AG10803 (cell line): ENCODE results near the gene ACP4.

Experiments
- DNase-seq: peaks from one replicate; pipeline ENCODE4 v3.0.0; 2010; ENCODE audit warnings: low read depth
- H3K4me3 ChIP-seq: 2 replicates; pipeline ENCODE4 v1.5.1; 2011; ENCODE audit warnings: mild to moderate bottlenecking, low read length, control low read depth
- CTCF ChIP-seq: conservative IDR thresholded peaks from 2 replicates; pipeline ENCODE4 v1.5.1; 2011; ENCODE audit warnings: mild to moderate bottlenecking, low read length, control low read depth, inconsistent platforms

Gene ACP4

DNA sequence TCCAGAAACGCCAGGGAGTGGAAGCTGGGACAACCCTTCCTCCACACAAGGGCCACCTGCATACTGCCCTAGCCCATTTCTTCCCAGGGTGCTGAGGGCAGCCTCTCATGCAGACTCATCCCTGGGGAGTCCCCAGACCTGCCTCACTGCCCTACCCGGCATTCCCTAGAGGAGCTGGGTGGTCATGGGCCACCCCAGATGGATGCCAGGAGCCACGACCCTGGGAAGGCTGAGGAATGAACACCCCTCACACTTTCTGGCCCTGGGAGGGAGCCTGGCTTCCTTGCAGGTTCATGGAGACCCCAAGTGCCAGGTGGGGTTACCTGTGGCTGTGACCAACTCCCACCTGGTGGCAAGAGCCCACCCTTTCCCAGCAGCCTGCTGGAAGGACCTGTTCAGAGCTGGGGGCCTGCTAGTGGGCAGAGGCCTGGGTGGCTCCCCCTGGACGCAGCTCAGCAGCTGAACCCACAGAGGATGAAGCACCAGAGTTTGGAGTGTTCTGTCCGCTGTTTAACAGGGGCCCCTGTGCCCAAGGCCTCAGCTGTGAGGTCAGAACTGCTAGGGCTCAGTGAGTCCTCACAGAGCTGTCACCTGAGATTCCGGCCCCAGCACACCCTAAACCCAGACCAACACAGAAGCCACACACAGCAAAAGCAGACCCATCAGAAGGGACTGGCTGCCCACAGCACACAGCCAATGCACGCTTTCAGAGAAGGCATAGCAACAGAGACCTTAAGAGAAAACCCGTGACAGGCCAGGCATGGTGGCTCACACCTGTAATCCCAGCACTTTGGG lies 6.6 kb downstream of the ACP4 start:
- no peak for TF ChIP-seq CTCF
- no peak overlapping the region for H3K4me3 ChIP-seq

DNA sequence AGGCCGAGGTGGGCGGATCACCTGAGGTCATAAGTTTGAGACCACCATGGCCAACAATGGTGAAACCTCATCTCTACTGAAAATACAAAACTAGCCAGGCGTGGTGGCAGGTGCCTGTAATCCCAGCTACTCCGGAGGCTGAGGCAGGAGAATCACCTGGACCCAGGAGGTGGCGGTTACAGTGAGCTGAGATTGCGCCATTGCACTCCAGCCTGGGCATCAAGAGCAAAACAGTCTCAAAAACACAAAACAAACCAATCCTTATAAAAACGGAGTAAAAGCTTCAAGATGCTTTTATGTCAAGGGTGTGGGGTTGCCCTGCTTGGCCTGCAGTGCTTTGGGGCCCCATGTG lies 7.2 kb downstream of the ACP4 start:
- TF ChIP-seq CTCF = no peak
- no peak for DNase-seq
- no peak overlapping the region for H3K4me3 ChIP-seq

More for the DNA sequence above, 6.6 kb downstream of the ACP4 start:
- no peak for DNase-seq

GRCh38 chr19:50797781-50798658 lies 7.8 kb downstream of the ACP4 start:
- H3K4me3 ChIP-seq = no peak overlapping the region
- DNase-seq = no peak
- no peak for TF ChIP-seq CTCF

DNA sequence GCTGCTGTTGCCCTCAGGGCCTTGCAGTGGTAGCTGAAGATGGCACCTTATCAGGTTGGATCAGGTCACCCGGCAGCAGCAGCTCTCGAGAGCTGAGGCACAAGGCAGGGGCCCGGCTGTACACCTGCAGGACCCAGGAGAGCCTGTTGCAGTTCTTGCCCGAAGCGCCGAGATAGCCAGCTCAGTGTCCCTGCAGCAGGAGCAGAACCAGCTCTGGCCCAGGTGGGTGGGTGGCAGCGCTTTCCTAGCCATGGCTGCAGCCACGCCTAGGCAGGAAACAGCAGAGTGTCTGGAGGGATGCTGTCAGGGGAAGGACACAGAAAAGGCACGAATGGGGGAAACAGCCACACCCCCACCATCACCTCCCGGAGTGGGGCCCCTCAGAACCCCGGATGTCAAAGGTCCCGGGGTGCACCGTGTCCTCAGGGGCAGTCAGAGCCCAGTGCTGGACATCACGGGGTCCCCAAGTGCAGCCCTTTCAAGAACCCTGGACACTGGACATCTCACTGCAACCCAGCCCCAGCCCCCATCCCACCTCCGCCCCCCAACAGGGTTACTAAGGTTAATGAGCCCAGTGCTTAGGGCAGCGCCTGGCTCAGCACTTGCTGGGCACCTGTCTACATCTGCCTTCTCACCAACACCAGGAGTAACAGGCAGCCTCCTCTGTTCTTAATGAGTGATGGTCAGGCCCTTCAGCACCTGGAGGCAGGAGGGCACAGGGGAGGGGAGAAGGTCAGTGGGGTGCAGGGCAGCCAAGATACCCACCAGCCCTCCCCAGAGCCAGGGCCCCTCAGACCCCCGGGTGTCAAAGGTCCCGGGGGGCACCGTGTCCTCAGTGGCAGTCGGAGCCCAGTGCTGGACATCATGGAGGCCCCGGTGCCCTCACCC lies 8.7 kb downstream of the ACP4 start:
- H3K4me3 ChIP-seq = no peak overlapping the region
- TF ChIP-seq CTCF = no peak
- no peak for DNase-seq

GRCh38 chr19:50799547-50799851 lies 9.3 kb downstream of the ACP4 start:
- DNase-seq = no peak
- no peak for TF ChIP-seq CTCF
- no peak overlapping the region for H3K4me3 ChIP-seq

DNA sequence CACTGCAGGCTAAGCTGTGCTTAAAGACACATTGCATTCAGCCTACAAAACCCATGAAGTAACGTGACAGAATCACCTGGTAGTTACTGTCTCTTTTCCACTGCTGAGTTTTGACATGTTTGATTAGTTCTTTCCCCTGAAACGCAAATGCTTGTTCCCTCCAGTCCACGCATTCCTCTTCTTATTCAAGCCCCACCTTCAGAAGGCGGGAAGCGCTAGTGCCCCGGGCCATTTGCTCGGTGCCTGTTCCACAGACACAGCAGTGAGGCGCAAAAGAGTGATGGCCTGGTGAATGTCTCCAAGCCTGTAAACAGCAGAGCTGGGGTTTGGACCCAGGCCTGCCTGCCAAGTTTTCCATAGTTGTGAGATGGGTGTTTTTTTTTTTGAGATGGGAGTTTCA lies 10.9 kb downstream of the ACP4 start:
- TF ChIP-seq CTCF = no peak

More for the DNA sequence above, 10.9 kb downstream of the ACP4 start:
- no peak for DNase-seq
- no peak overlapping the region for H3K4me3 ChIP-seq
